ENCODE measurements around the gene SYTL2. TPM values are rescaled to one million over a fixed set of nuclear protein-coding genes. Genes with fewer than 3 reads are reported as not detected.
"Not testable (repeated sequence)": the region's sequence is repeated elsewhere in the genome, so short reads cannot be mapped to it uniquely, and the experiment has no call there.

SYTL2 gene
- total RNA-seq, 1 donor from 2014 or later = 7.3 TPM

DNA sequence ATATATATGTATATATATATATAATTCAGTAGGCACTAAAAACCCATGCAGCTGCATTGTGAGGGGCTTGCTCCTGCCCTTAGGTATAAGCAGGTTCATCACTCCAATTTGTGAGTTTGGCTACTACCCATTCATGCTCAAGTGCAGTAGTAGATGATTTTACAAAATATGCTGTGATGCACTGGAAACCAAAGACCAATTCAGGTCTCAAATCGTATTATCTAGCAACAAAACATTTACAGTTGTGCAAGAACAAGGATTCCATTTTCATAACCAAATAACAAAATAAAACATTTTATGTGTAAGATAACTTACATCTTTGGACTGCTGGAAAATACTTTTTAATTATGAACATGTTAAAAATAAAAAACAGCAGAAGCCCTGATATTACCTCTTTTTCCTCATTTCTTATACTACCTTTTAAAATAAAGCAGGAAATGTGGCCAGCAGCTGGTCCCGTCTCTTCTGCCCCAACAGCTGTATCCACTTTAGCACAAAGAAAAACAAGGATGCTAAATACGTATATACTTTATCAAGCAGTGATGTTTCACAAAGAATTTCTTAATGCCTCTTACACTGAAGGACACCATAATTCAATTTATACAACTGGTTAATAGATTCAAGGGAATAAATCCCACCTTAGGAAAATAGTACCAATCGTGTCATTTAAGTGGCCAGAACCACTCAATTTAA is 148.8 kb downstream of the SYTL2 start:
- peaks cover 59% of the 10 kb centered on the region for H3K4me1 Mint-ChIP-seq
- TF ChIP-seq, protein P1, sequence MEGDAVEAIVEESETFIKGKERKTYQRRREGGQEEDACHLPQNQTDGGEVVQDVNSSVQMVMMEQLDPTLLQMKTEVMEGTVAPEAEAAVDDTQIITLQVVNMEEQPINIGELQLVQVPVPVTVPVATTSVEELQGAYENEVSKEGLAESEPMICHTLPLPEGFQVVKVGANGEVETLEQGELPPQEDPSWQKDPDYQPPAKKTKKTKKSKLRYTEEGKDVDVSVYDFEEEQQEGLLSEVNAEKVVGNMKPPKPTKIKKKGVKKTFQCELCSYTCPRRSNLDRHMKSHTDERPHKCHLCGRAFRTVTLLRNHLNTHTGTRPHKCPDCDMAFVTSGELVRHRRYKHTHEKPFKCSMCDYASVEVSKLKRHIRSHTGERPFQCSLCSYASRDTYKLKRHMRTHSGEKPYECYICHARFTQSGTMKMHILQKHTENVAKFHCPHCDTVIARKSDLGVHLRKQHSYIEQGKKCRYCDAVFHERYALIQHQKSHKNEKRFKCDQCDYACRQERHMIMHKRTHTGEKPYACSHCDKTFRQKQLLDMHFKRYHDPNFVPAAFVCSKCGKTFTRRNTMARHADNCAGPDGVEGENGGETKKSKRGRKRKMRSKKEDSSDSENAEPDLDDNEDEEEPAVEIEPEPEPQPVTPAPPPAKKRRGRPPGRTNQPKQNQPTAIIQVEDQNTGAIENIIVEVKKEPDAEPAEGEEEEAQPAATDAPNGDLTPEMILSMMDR (conservative IDR thresholded peaks at IDR 0.05) = no peak
- H3K36me3 Mint-ChIP-seq (ENCODE audit: low read depth) = peaks cover 19% of the 10 kb centered on the region
- no peaks in the 10 kb centered on the region for H3K9me3 Mint-ChIP-seq
- no peak overlapping the region for H3K27ac Mint-ChIP-seq (ENCODE audit: unreplicated experiment)
- H3K27me3 Mint-ChIP-seq (ENCODE audit: low read depth) = no peaks in the 10 kb centered on the region
- peak overlapping the region; percentile 84 for H3K4me3 Mint-ChIP-seq
- DNase-seq (ENCODE audit: low read depth, low spot score) = no peak

DNA sequence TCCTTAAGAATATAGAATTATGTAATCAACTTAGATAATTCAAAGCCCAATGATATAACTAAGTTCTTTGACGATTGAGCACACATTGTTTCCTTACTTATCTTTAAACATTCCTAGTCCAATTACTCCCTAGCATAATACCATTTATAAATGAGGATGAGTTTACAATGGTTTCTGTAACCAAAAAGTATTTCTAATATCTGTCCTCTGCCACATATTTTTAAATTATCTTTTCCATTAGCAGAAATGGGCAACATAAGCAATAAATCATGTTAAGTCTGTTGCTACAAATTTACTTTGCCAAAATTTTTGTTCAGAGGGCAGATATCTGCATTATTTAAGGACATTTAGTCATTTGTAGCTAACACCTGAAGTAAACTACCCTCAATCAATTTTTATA is 152.8 kb downstream of the SYTL2 start:
- no peak for DNase-seq (ENCODE audit: low read depth, low spot score)
- Mint-ChIP-seq H3K4me1 (peaks cover 40% of the 10 kb centered on the region), H3K27ac (ENCODE audit: unreplicated experiment) (no peak overlapping the region), H3K27me3 (ENCODE audit: low read depth) (no peaks in the 10 kb centered on the region), H3K4me3 (no peak overlapping the region), H3K9me3 (no peaks in the 10 kb centered on the region), H3K36me3 (ENCODE audit: low read depth) (peaks cover 10% of the 10 kb centered on the region)
- TF ChIP-seq, protein P1 (conservative IDR thresholded peaks at IDR 0.05) = no peak

DNA sequence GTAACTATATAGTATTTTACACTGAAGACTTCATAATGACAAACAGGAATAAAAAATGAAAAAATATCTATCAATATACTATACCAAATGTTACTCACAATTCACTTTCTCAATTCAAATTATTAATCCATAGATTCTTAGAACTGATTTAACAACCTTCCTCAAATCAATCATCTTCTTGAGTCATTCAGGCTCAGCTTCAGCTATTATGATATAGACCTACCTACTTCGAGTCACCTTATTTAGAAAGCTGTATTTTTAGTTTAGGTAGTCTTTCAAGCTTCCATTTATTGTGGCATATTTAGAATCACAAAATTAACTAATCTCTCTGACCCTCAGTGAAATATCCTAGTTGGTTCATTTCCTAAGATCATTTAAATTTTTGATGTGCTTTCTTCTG is 154.2 kb downstream of the SYTL2 start:
- H3K9me3 Mint-ChIP-seq = no peaks in the 10 kb centered on the region
- H3K4me3 Mint-ChIP-seq = no peak overlapping the region
- H3K27me3 Mint-ChIP-seq (ENCODE audit: low read depth) = no peaks in the 10 kb centered on the region
- H3K36me3 Mint-ChIP-seq (ENCODE audit: low read depth) = peaks cover 5% of the 10 kb centered on the region
- peaks cover 29% of the 10 kb centered on the region for H3K4me1 Mint-ChIP-seq
- no peak overlapping the region for H3K27ac Mint-ChIP-seq (ENCODE audit: unreplicated experiment)
- TF ChIP-seq, protein P1 (conservative IDR thresholded peaks at IDR 0.05) = no peak
- DNase-seq (ENCODE audit: low read depth, low spot score) = no peak

DNA sequence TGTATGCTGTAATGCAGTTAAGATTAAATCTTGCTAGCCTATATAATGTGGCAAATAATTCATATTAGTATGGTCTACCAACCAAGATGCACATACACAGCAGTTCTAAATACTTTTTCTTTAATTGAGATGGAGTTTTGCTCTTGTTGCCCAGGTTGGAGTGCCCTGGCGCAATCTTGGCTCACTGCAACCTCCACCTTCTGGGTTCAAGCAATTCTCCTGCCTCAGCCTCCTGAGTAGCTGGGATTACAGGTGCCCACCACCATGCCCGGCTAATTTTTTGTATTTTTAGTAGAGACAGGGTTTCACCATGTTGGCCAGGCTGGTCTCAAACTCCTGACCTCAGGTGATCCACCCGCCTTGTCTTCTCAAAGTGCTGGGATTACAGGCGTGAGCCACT is 156.6 kb downstream of the SYTL2 start:
- not testable (repeated sequence) for H3K27ac Mint-ChIP-seq (ENCODE audit: unreplicated experiment); H3K27me3 Mint-ChIP-seq (ENCODE audit: low read depth)

DNA sequence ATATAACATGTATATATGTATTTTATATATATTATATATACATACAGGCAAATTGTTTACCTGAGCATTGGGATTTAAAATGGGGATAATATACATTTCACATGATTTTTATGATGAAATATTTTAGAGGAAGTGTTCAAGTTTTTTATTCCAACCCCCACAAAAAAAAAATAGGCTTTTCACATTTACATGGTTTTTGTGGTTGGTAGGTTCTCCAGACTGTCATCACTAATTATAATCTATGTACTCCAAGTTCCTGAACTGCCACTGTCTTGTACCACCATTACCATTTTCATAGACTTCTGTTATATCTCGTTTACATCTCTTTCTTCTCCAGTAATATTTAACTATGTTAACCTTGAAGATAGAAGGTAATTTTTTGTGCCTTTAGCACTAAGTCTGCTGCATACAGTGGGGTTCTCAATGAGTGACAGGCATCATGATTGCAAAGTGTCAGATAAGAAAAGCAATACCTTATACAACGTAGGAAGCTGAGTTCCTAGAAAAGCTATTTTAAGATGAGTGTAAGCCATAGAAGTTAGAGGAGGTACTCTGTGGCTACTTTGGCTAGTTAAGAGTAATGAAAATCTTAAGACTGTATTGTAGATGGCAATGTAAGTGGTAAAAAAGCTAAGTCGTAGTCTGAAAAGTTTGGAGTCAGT is 158.0 kb downstream of the SYTL2 start:
- H3K27me3 Mint-ChIP-seq (ENCODE audit: low read depth) = no peaks in the 10 kb centered on the region
- H3K27ac Mint-ChIP-seq (ENCODE audit: unreplicated experiment) = no peak overlapping the region
- DNase-seq (ENCODE audit: low read depth, low spot score) = no peak
- H3K9me3 Mint-ChIP-seq = no peaks in the 10 kb centered on the region
- H3K4me3 Mint-ChIP-seq = no peak overlapping the region
- peaks cover 16% of the 10 kb centered on the region for H3K4me1 Mint-ChIP-seq
- H3K36me3 Mint-ChIP-seq (ENCODE audit: low read depth) = no peaks in the 10 kb centered on the region
- TF ChIP-seq, protein P1 (conservative IDR thresholded peaks at IDR 0.05) = no peak

More for the DNA sequence above, 156.6 kb downstream of the SYTL2 start:
- not testable (repeated sequence) for DNase-seq (ENCODE audit: low read depth, low spot score); H3K9me3 Mint-ChIP-seq; H3K4me3 Mint-ChIP-seq; H3K36me3 Mint-ChIP-seq (ENCODE audit: low read depth)
- H3K4me1 Mint-ChIP-seq = peaks cover 10% of the 10 kb centered on the region

DNA sequence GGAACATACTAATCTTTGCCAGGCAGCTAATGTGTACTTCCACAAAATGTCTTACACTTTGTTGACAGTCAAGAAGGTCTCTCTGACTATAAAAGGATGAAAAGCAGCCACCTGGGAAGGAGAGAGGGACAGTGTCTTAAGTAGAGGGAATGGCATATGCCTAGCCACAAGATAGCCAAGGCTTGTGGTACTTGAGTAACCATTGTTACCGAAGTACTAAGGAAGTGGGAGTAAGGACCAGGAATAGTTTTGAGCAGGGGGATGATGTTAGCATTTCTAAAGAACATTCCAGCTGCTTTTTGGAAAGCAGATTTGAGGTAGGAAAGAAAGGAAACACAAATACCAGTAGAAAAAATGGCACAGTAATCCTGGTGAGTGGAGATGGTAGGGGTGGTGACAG is 159.8 kb downstream of the SYTL2 start:
- Mint-ChIP-seq H3K27ac (ENCODE audit: unreplicated experiment) (no peak overlapping the region), H3K4me1 (peaks cover 24% of the 10 kb centered on the region), H3K36me3 (ENCODE audit: low read depth) (no peaks in the 10 kb centered on the region), H3K9me3 (no peaks in the 10 kb centered on the region), H3K27me3 (ENCODE audit: low read depth) (no peaks in the 10 kb centered on the region), H3K4me3 (no peak overlapping the region)
- TF ChIP-seq, protein P1 (conservative IDR thresholded peaks at IDR 0.05) = no peak
- no peak for DNase-seq (ENCODE audit: low read depth, low spot score)
